ENCODE measurements around the gene MTG2. TPM values are rescaled to one million over a fixed set of nuclear protein-coding genes. Genes with fewer than 3 reads are reported as not detected.

The MTG2 gene
- total RNA-seq, 1 donor from 2014 or later = 20.2 TPM

GRCh38 chr20:62225820-62226635, 43.2 kb downstream of the MTG2 start:
- H3K4me3 Mint-ChIP-seq (ENCODE audit: unreplicated experiment) = no peak overlapping the region
- DNase-seq (ENCODE audit: low spot score) = no peak
- no peak overlapping the region for H3K27ac Mint-ChIP-seq (ENCODE audit: unreplicated experiment)
- TF ChIP-seq CTCF (IDR thresholded peaks at IDR 0.05; ENCODE audit: unreplicated experiment) = no peak
- no peaks in the 10 kb centered on the region for H3K36me3 Mint-ChIP-seq (ENCODE audit: low read depth, unreplicated experiment)
- H3K9me3 Mint-ChIP-seq (ENCODE audit: unreplicated experiment) = no peaks in the 10 kb centered on the region
- peaks cover 10% of the 10 kb centered on the region for H3K27me3 Mint-ChIP-seq (ENCODE audit: unreplicated experiment)
- peaks cover 1% of the 10 kb centered on the region for H3K4me1 Mint-ChIP-seq (ENCODE audit: unreplicated experiment)

- H3K9me3 Mint-ChIP-seq (ENCODE audit: unreplicated experiment) = no peaks in the 10 kb centered on the region
- H3K36me3 Mint-ChIP-seq (ENCODE audit: low read depth, unreplicated experiment) = no peaks in the 10 kb centered on the region
- H3K4me3 Mint-ChIP-seq (ENCODE audit: unreplicated experiment) = no peak overlapping the region
- peak overlapping the region; percentile 39 for H3K27ac Mint-ChIP-seq (ENCODE audit: unreplicated experiment)
- H3K27me3 Mint-ChIP-seq (ENCODE audit: unreplicated experiment) = peaks cover 12% of the 10 kb centered on the region
- TF ChIP-seq CTCF (IDR thresholded peaks at IDR 0.05; ENCODE audit: unreplicated experiment) = no peak
- H3K4me1 Mint-ChIP-seq (ENCODE audit: unreplicated experiment) = no peaks in the 10 kb centered on the region
- DNase-seq (ENCODE audit: low spot score) = no peak
These were observed 44.1 kb downstream of the MTG2 start for GRCh38 chr20:62226707-62227590.

GRCh38 chr20:62227591-62227976, 44.8 kb downstream of the MTG2 start:
- no peak for DNase-seq (ENCODE audit: low spot score)
- Mint-ChIP-seq H3K27me3 (ENCODE audit: unreplicated experiment) (peaks cover 12% of the 10 kb centered on the region), H3K9me3 (ENCODE audit: unreplicated experiment) (no peaks in the 10 kb centered on the region), H3K27ac (ENCODE audit: unreplicated experiment) (no peak overlapping the region), H3K36me3 (ENCODE audit: low read depth, unreplicated experiment) (no peaks in the 10 kb centered on the region), H3K4me1 (ENCODE audit: unreplicated experiment) (no peaks in the 10 kb centered on the region), H3K4me3 (ENCODE audit: unreplicated experiment) (no peak overlapping the region)
- TF ChIP-seq CTCF (IDR thresholded peaks at IDR 0.05; ENCODE audit: unreplicated experiment) = no peak

- peaks cover 12% of the 10 kb centered on the region for H3K27me3 Mint-ChIP-seq (ENCODE audit: unreplicated experiment)
- no peak overlapping the region for H3K27ac Mint-ChIP-seq (ENCODE audit: unreplicated experiment)
- no peaks in the 10 kb centered on the region for H3K9me3 Mint-ChIP-seq (ENCODE audit: unreplicated experiment)
- TF ChIP-seq CTCF (IDR thresholded peaks at IDR 0.05; ENCODE audit: unreplicated experiment) = no peak
- no peak for DNase-seq (ENCODE audit: low spot score)
- no peaks in the 10 kb centered on the region for H3K4me1 Mint-ChIP-seq (ENCODE audit: unreplicated experiment)
- H3K4me3 Mint-ChIP-seq (ENCODE audit: unreplicated experiment) = no peak overlapping the region
- no peaks in the 10 kb centered on the region for H3K36me3 Mint-ChIP-seq (ENCODE audit: low read depth, unreplicated experiment)
These were observed 45.4 kb downstream of the MTG2 start for GRCh38 chr20:62227977-62228958.

All from endothelial cell (in vitro differentiated cells).